Neuronal stem cell (in vitro differentiated cells): ENCODE data around the gene WDR59.
A peak's percentile ranks its signal among the peaks of the same experiment; 100 is the strongest.

Experiments used
- DNase-seq: peaks from one replicate; pipeline ENCODE4 v3.0.0-alpha.2; 2013; ENCODE audit warnings: low spot score
- H2AFZ ChIP-seq: one replicate; pipeline ENCODE4 v1.6.1; 2013; ENCODE audit warnings: mild to moderate bottlenecking, low read length, inconsistent platforms
- H2AK5ac ChIP-seq: 2 replicates; pipeline ENCODE4 v1.6.1; 2013; ENCODE audit warnings: low read depth, mild to moderate bottlenecking, inconsistent platforms, low read length, moderate library complexity, mixed read lengths
- H2BK120ac ChIP-seq: 2 replicates; pipeline ENCODE4 v1.6.1; 2013; ENCODE audit warnings: low read depth, mild to moderate bottlenecking, inconsistent platforms, low read length, moderate library complexity, mixed read lengths
- H2BK12ac ChIP-seq: one replicate; pipeline ENCODE4 v1.6.1; 2013; ENCODE audit warnings: low read length, inconsistent platforms
- H2BK15ac ChIP-seq: 2 replicates; pipeline ENCODE4 v1.6.1; 2013; ENCODE audit warnings: mild to moderate bottlenecking, low read length, inconsistent platforms, mixed read lengths
- H2BK5ac ChIP-seq: one replicate; pipeline ENCODE4 v1.6.1; 2013; ENCODE audit warnings: inconsistent platforms, mild to moderate bottlenecking, low read length, moderate library complexity
- H3K14ac ChIP-seq: one replicate; pipeline ENCODE4 v1.6.1; 2013; ENCODE audit warnings: low read length, inconsistent platforms
- H3K18ac ChIP-seq: 2 replicates; pipeline ENCODE4 v1.6.1; 2013; ENCODE audit warnings: low read length, inconsistent platforms
- H3K23ac ChIP-seq: 2 replicates; pipeline ENCODE4 v1.6.1; 2013; ENCODE audit warnings: low read depth, mild to moderate bottlenecking, mixed read lengths, low read length, inconsistent platforms; ENCODE audit not compliant: poor library complexity
- H3K27ac ChIP-seq: replicated peaks from 3 replicates; pipeline ENCODE4 v1.5.1; 2013; ENCODE audit warnings: low read length, inconsistent platforms
- H3K27me3 ChIP-seq, 3 experiments: 2 replicates each; pipeline ENCODE4 v1.6.1; 2013; ENCODE audit warnings: low read length in 3 of 3, mild to moderate bottlenecking in 2 of 3, inconsistent platforms in 1 of 3, low read depth in 1 of 3, mixed read lengths in 1 of 3, moderate library complexity in 1 of 3; ENCODE audit not compliant: control insufficient read depth in 3 of 3, insufficient read depth in 3 of 3
- H3K36me3 ChIP-seq, 2 donors: replicated peaks in 1 of 2; 2 replicates each; pipeline ENCODE4 v1.6.1; 2013; ENCODE audit warnings: low read length in 2 of 2; ENCODE audit not compliant: control insufficient read depth in 2 of 2, insufficient read depth in 2 of 2
- H3K4ac ChIP-seq: 2 replicates; pipeline ENCODE4 v1.6.1; 2013; ENCODE audit warnings: inconsistent platforms, mild to moderate bottlenecking, low read length, moderate library complexity
- H3K4me1 ChIP-seq, 2 donors: 1 replicate in 1 of 2; 2 replicates in 1 of 2; pipeline ENCODE4 v1.6.1; 2013; ENCODE audit warnings: low read length in 2 of 2, low read depth in 1 of 2; ENCODE audit not compliant: control insufficient read depth in 2 of 2, insufficient read depth in 1 of 2
- H3K4me2 ChIP-seq: one replicate; pipeline ENCODE4 v1.6.1; 2013; ENCODE audit warnings: mild to moderate bottlenecking, low read length, inconsistent platforms; ENCODE audit not compliant: insufficient read depth, poor library complexity, severe bottlenecking
- H3K4me3 ChIP-seq, 2 donors: 2 replicates each; pipeline ENCODE4 v1.5.1; 2013; ENCODE audit warnings: low read length in 2 of 2, mild to moderate bottlenecking in 2 of 2, inconsistent platforms in 1 of 2, moderate library complexity in 1 of 2
- H3K79me1 ChIP-seq: one replicate; pipeline ENCODE4 v1.6.1; 2013; ENCODE audit warnings: low read depth, mild to moderate bottlenecking, inconsistent platforms, low read length, moderate library complexity
- H3K9ac ChIP-seq: one replicate; pipeline ENCODE4 v1.6.1; 2013; ENCODE audit warnings: mild to moderate bottlenecking, low read depth, low read length, inconsistent platforms; ENCODE audit not compliant: poor library complexity
- H3K9me3 ChIP-seq, 2 donors: replicated peaks in 1 of 2; 2 replicates each; pipeline versions ENCODE3 to v1.6.1; 2013; ENCODE audit warnings: low read length in 2 of 2, mild to moderate bottlenecking in 2 of 2, inconsistent platforms in 1 of 2, low read depth in 1 of 2, mixed read lengths in 1 of 2, moderate library complexity in 1 of 2; ENCODE audit not compliant: control insufficient read depth in 2 of 2, insufficient read depth in 1 of 2
- H4K8ac ChIP-seq: one replicate; pipeline ENCODE4 v1.6.1; 2013; ENCODE audit warnings: low read depth, mild to moderate bottlenecking, inconsistent platforms, low read length, moderate library complexity
- H4K91ac ChIP-seq: one replicate; pipeline ENCODE4 v1.6.1; 2013; ENCODE audit warnings: low read length, low read depth, mild to moderate bottlenecking, inconsistent platforms; ENCODE audit not compliant: poor library complexity
- WGBS, 2 donors: extraction: QIAGEN DNeasy Blood & Tissue Kit; methylation state at CpG; one replicate each; pipeline ENCODE4 v1.1.7; 2013; ENCODE audit warnings: missing lambda C conversion rate in 2 of 2, mixed read lengths in 1 of 2; ENCODE audit not compliant: insufficient read length in 2 of 2, insufficient replicate concordance in 1 of 2; ENCODE audit errors: extremely low coverage in 2 of 2; 5-methylcytosine and 5-hydroxymethylcytosine counted together

The WDR59 gene

DNA sequence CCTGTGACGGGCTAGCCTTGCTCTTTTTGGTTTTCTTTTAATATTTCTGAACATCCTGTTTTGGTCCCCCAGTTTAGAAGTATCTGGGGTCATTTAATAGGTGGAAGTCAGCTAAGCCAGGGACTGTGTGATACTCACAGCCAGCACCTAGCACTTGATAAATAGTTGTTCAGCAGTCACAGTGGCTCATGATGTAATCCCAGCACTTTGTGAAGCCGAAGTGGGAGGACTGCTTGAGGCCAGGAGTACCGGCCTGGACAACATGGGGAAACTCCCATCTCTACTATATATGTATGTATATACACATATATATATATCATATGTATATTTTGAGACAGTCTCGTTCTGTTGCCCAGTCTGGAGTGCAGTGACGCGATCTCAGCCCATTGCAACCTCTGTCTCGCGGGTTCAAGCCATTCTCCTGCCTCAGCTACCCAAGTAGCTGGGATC is 12.1 kb upstream of the WDR59 start:
- WGBS, 2 donors = no CpG with 5 or more reads among the region's 8 CpGs
- Histone ChIP-seq H3K9me3 (no peaks in the 10 kb centered on the region), H2AFZ (no peak overlapping the region), H3K27me3 (no peaks in the 10 kb centered on the region), H2AK5ac (no peak overlapping the region), H2BK15ac (no peak overlapping the region), H4K8ac (no peak overlapping the region), H2BK12ac (no peak overlapping the region), H3K18ac (no peak overlapping the region), H3K4me3 (no peak overlapping the region), H3K79me1 (peaks cover 7% of the 10 kb centered on the region), H3K27ac (no peak overlapping the region), H3K36me3 (peaks cover 0 to under 1% of the 10 kb centered on the region in 2 donors), H3K23ac (no peak overlapping the region), H3K4me2 (no peak overlapping the region), H3K4me1 (peaks cover 11 to 12% of the 10 kb centered on the region in 2 donors), H2BK120ac (no peak overlapping the region), H3K14ac (no peak overlapping the region), H3K9ac (no peak overlapping the region), H2BK5ac (no peak overlapping the region), H4K91ac (no peak overlapping the region), H3K4ac (no peak overlapping the region)
- DNase-seq = no peak

DNA sequence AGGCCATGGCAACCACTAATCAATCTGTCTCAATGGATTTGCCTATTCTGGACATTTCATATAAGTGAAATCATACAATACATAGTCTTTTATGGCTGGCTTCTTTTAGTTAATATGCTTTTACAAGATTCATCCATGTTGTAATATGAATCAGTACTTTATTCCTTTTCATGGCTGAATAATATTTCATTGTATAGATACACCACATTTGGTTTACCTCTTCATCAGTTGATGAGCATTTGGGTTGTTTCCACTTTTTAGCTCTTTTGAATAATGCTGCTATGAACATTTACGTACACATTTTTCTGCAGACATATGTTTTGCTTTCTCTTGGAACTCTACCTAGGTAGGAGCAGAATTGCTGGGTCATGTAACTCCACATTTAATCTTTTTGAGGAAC is 11.1 kb upstream of the WDR59 start:
- Histone ChIP-seq H3K27me3 (no peaks in the 10 kb centered on the region), H3K4ac (no peak overlapping the region), H2AFZ (no peak overlapping the region), H3K36me3 (no peaks in the 10 kb centered on the region), H4K8ac (no peak overlapping the region), H2BK12ac (no peak overlapping the region), H3K9me3 (no peaks in the 10 kb centered on the region), H3K23ac (no peak overlapping the region), H2AK5ac (no peak overlapping the region), H3K79me1 (peaks cover 7% of the 10 kb centered on the region), H3K4me2 (no peak overlapping the region), H2BK5ac (no peak overlapping the region), H3K18ac (no peak overlapping the region), H2BK15ac (no peak overlapping the region), H3K14ac (no peak overlapping the region), H3K9ac (no peak overlapping the region), H3K27ac (no peak overlapping the region), H2BK120ac (no peak overlapping the region), H3K4me3 (no peak overlapping the region), H3K4me1 (peaks cover 4 to 16% of the 10 kb centered on the region in 2 donors), H4K91ac (no peak overlapping the region)
- DNase-seq = no peak
- WGBS, 2 donors = no CpG with 5 or more reads among the region's 1 CpG

DNA sequence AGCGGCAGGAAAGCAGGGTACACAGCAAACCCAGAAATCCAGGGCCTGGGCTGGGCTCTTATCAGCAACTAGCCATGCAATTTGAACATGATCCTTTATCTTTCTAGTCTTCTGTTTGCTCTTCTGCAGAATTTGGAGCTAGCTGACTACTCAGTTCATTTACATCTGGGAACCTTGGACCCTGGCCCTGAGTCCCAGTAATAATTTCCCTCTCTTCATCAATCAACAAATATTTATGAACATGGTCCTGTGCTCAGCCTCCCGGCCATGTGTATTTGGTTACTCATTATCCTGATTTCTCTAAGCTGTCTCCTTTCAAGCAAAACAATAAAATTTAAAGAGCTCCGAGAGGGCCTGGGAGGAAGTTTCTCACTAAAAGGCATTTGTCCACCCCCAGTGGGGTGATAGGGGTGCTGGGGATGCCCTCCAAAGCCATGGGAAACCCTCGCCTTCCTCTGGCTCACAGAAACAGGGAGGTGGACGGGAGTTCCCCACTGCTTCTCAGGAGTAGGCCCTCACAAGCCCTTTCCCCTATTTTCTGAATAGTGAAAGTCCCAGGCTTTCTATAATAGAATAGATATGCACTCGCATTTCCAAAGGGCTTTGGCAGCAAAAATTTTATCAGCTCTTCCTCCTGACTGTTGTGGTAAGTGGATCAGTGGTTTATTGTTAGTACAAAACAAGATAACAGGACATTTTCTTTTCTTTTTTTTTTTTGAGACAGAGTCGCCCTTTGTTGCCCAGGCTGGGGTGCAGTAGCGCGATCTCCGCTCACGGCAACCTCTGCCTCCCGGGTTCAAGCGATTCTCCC is 6.9 kb upstream of the WDR59 start:
- no peak overlapping the region for H2AK5ac ChIP-seq
- no peak overlapping the region for H2BK12ac ChIP-seq
- H2BK5ac ChIP-seq = no peak overlapping the region
- H3K14ac ChIP-seq = no peak overlapping the region
- no peak overlapping the region for H4K8ac ChIP-seq
- no peak overlapping the region for H3K27ac ChIP-seq
- H2AFZ ChIP-seq = peak overlapping the region; percentile 91
- H3K79me1 ChIP-seq = no peaks in the 10 kb centered on the region
- H3K36me3 ChIP-seq = no peaks in the 10 kb centered on the region
- no peak for DNase-seq
- no peak overlapping the region for H3K4me2 ChIP-seq
- no peak overlapping the region for H2BK120ac ChIP-seq
- H3K4ac ChIP-seq = no peak overlapping the region
- no peak overlapping the region for H3K9ac ChIP-seq
- H3K9me3 ChIP-seq = no peaks in the 10 kb centered on the region
- no peak overlapping the region for H3K23ac ChIP-seq
- WGBS, 2 donors = no CpG with 5 or more reads among the region's 13 CpGs
- H3K27me3 ChIP-seq = no peaks in the 10 kb centered on the region
- H3K4me1 ChIP-seq = peaks cover 0 to 4% of the 10 kb centered on the region in 2 donors
- no peak overlapping the region for H4K91ac ChIP-seq
- H3K4me3 ChIP-seq = no peak overlapping the region
- H2BK15ac ChIP-seq = no peak overlapping the region
- H3K18ac ChIP-seq = peak overlapping the region; percentile 80

GRCh38 chr16:74991268-74991592 is 6.3 kb upstream of the WDR59 start:
- Histone ChIP-seq H3K9ac (no peak overlapping the region), H3K23ac (no peak overlapping the region), H2BK120ac (no peak overlapping the region), H3K27ac (no peak overlapping the region), H2AFZ (peak overlapping the region; percentile 91), H3K18ac (no peak overlapping the region), H2AK5ac (no peak overlapping the region), H3K4ac (no peak overlapping the region), H3K4me3 (no peak overlapping the region), H3K36me3 (no peaks in the 10 kb centered on the region), H3K27me3 (no peaks in the 10 kb centered on the region), H2BK5ac (no peak overlapping the region), H3K14ac (no peak overlapping the region), H2BK12ac (no peak overlapping the region), H3K79me1 (no peaks in the 10 kb centered on the region), H3K4me2 (no peak overlapping the region), H4K8ac (no peak overlapping the region), H3K9me3 (no peaks in the 10 kb centered on the region), H3K4me1 (peaks cover 0 to 4% of the 10 kb centered on the region in 2 donors), H4K91ac (no peak overlapping the region), H2BK15ac (no peak overlapping the region)
- DNase-seq = no peak
- WGBS, 2 donors = no CpG with 5 or more reads among the region's 5 CpGs
